HG03159 (cell line): ENCODE data around the gene ZNF564.
A peak's percentile ranks its signal among the peaks of the same experiment; 100 is the strongest.
"Not testable (repeated sequence)": the region's sequence is repeated elsewhere in the genome, so short reads cannot be mapped to it uniquely, and the experiment has no call there.

ENCODE experiments used
- ATAC-seq: cut with Tn5 transposase; IDR thresholded peaks from one replicate; pipeline ENCODE4 v1.9.1; 2021; ENCODE audit warnings: mild to moderate bottlenecking, moderate library complexity; ENCODE audit not compliant: unreplicated experiment

Gene ZNF564

GRCh38 chr19:12513531-12514061 is 37.7 kb downstream of the ZNF564 start:
- no peak for ATAC-seq

GRCh38 chr19:12497032-12497431 is 54.2 kb downstream of the ZNF564 start:
- no peak for ATAC-seq

- ATAC-seq = no peak
Observed at GRCh38 chr19:12496480-12496879, 54.8 kb downstream of the ZNF564 start.

GRCh38 chr19:12495002-12495802 is 56.1 kb downstream of the ZNF564 start:
- ATAC-seq = peak; percentile 95

- ATAC-seq = no peak
Observed at GRCh38 chr19:12494260-12494860, 56.9 kb downstream of the ZNF564 start.

- not testable (repeated sequence) for ATAC-seq
Observed at GRCh38 chr19:12486265-12486783, 65.0 kb downstream of the ZNF564 start.

- ATAC-seq = no peak
Observed at GRCh38 chr19:12485571-12485970, 65.7 kb downstream of the ZNF564 start.

GRCh38 chr19:12485052-12485416 is 66.2 kb downstream of the ZNF564 start:
- ATAC-seq = no peak

- peak; percentile 92 for ATAC-seq
Observed at GRCh38 chr19:12484371-12485051, 66.8 kb downstream of the ZNF564 start, which contains the start of gene ZNF709. Gene ZNF709, minus strand, starts transcription at chr19:12484816. Its CDS starts 159 bp downstream, at chr19:12484657.

- ATAC-seq = no peak
Observed at GRCh38 chr19:12484011-12484370, 67.3 kb downstream of the ZNF564 start.

GRCh38 chr19:12482509-12482886 is 68.8 kb downstream of the ZNF564 start:
- ATAC-seq = no peak

GRCh38 chr19:12481781-12482508 is 69.3 kb downstream of the ZNF564 start:
- no peak for ATAC-seq

- ATAC-seq = no peak
Observed at GRCh38 chr19:12478234-12478941, 72.9 kb downstream of the ZNF564 start.
